Measurements from ENCODE around the gene SNX2.

DNA sequence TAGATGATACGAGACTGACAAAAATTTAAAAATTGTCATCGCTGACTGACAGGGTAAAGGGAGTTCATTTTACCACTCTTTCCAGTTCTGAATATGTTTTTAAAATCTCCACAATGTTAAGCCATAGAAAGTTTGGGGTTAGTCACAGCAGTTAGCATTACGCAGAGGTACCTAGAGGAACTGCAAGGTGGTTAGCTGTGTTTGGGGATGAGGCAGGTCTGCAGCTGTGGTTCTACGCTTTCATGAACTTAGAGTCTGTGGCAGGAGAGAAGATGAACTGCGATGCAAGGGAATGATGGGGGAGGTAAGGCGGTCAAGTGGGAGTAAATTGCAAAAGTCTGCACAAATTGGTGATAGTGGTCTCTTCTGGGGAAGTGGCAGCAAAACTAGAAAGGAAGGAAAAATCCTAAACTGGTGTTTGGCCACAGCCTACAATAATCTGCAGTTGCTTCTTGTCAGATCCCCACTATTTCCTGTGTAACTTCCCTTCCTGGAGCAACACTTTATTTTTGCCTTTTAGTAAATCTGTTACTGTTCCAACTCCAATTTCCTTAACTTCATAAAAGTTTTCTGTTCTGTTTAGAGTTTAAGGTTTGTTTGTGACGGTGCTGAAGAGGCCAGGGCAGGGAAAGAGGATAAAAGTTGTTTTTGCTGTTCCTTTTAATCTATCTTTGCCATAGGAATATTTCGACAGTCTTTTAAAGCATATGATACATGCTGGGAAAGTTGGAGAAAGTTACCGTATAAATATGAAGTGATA is 38.6 kb upstream of the SNX2 start:
- TF ChIP-seq, protein P1, sequence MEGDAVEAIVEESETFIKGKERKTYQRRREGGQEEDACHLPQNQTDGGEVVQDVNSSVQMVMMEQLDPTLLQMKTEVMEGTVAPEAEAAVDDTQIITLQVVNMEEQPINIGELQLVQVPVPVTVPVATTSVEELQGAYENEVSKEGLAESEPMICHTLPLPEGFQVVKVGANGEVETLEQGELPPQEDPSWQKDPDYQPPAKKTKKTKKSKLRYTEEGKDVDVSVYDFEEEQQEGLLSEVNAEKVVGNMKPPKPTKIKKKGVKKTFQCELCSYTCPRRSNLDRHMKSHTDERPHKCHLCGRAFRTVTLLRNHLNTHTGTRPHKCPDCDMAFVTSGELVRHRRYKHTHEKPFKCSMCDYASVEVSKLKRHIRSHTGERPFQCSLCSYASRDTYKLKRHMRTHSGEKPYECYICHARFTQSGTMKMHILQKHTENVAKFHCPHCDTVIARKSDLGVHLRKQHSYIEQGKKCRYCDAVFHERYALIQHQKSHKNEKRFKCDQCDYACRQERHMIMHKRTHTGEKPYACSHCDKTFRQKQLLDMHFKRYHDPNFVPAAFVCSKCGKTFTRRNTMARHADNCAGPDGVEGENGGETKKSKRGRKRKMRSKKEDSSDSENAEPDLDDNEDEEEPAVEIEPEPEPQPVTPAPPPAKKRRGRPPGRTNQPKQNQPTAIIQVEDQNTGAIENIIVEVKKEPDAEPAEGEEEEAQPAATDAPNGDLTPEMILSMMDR (IDR thresholded peaks at IDR 0.05): no peak
- no peak for TF ChIP-seq POLR2A (IDR thresholded peaks at IDR 0.05)
- no peak for TF ChIP-seq EP300 (IDR thresholded peaks at IDR 0.05)
